Measurements from ENCODE around the gene ZMYM3.

The ZMYM3 gene

DNA sequence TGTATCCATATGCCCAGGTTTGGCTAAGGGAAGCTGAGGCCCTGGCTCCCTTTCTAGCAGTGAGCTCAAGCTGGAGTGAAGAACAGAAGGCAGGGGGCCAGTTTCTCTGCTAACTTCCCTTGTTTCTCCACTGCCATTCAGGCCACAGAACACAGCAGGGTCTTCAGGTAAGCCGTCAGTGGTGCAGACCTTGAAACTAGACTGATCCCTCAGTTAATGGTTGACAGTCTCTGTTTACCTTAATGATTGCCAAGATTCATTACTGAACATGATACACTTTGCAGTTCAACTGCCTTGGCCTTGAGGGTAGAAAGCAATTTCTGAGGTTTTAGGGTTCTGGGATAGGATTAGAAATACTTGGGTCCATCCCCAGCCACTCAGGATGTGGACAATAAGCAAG lies 39.8 kb downstream of the ZMYM3 start:
- DNase-seq (ENCODE audit: low spot score), result no peak

GRCh38 chrX:71212536-71212935 lies 41.4 kb downstream of the ZMYM3 start:
- DNase-seq (ENCODE audit: low spot score), result no peak

- DNase-seq (ENCODE audit: low spot score), result no peak
Observed at GRCh38 chrX:71210816-71211215, 43.1 kb downstream of the ZMYM3 start.

DNA sequence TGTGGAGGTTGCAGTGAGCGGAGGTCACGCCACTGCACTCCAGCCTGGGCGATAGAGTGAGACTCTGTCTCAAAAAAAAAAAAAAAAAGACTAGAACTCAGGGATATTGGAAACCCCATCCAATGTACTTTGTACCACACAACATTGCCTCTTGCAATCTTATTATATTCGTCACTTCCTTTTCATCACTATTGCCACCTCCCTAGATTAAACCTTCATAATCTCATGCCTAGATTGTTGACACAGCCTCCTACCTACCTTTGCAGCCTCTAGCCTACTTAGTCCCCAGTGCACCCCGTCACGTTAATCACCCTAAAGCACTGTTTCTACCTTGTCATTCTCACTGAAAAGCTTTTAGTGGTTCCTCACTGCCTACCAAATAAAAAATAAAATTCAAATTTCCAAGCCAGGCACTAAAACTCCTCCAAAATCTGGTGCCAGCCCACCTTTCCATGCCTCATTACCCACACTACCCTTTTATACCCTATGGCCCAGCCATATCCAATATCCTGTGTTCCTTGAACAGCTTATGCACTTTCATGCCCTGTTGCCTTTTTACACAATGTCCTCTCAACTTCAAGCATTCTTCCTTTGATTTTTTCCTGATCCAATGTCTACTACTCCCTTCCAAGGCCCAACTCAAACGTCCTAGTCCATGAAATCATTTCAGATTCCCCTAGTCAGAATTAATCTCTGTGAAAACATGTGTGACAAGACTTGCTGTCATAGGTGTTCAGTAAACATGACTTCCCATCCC lies 54.5 kb downstream of the ZMYM3 start:
- no peak for DNase-seq (ENCODE audit: low spot score)

GRCh38 chrX:71198066-71198465 lies 55.9 kb downstream of the ZMYM3 start:
- no peak for DNase-seq (ENCODE audit: low spot score)

DNA sequence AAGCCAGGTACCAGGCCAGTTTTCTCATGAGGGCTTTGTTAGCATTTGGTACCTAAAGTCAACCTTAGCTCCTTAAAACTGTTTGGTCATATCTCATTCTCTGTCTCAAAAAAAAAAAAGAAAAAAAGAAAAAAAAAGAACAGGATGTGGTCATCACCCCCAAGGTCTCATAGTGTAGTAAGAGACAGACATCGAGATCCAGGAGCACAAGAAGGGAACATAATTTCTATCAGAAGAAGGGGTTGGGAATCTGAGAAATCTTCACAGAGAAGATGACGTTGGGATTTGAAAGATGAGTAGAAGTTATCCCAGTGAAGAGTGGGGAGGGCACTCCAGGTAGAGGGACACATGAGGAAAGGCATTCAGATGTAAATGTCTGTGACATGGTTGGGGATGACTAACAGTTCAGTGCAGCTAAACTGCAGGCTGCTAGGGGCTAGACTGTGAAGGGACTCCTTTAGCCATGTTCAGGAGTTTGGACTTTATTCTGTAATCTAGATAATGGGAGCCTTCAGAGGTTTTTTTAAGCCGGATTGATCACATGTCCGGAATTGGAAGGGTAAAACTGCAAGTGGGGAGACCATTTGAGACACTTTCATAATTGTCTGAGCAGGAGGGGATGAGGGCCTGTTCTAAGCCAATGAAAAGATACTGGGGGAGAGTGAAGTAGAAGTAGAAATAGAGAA lies 57.8 kb downstream of the ZMYM3 start:
- DNase-seq (ENCODE audit: low spot score), result no peak

GRCh38 chrX:71191248-71191647 lies 62.7 kb downstream of the ZMYM3 start:
- DNase-seq (ENCODE audit: low spot score), result no peak

Measured in hematopoietic multipotent progenitor cell treated with erythropoietin and hydrocortisone succinate and interleukin-3 and kit ligand, for 17 days (in vitro differentiated cells).